ENCODE results near the gene GBX1.

DNA sequence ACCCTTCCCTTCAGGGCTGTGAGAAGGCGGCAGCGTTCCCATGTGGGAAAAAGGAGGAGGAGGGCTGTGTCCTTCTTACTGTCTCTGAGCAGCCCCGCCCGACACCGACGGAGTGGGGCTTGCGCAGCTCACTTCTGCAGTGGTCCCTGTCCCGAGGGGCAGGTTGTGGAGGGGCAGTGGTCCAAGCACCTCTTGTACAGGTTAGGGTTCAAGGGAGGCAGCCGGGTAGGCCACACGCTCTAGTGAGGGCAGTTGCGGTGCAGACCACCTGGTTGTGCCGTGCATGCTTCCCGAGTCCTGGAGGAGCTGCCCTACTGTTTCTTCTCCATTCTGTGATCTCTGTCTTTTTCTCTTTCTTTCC, 48.5 kb downstream of the GBX1 start:
- no peak for TF ChIP-seq EZH2phosphoT487 (conservative IDR thresholded peaks at IDR 0.05; ENCODE audit: low read length)
- TF ChIP-seq, protein P1, sequence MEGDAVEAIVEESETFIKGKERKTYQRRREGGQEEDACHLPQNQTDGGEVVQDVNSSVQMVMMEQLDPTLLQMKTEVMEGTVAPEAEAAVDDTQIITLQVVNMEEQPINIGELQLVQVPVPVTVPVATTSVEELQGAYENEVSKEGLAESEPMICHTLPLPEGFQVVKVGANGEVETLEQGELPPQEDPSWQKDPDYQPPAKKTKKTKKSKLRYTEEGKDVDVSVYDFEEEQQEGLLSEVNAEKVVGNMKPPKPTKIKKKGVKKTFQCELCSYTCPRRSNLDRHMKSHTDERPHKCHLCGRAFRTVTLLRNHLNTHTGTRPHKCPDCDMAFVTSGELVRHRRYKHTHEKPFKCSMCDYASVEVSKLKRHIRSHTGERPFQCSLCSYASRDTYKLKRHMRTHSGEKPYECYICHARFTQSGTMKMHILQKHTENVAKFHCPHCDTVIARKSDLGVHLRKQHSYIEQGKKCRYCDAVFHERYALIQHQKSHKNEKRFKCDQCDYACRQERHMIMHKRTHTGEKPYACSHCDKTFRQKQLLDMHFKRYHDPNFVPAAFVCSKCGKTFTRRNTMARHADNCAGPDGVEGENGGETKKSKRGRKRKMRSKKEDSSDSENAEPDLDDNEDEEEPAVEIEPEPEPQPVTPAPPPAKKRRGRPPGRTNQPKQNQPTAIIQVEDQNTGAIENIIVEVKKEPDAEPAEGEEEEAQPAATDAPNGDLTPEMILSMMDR (IDR thresholded peaks at IDR 0.05; ENCODE audit: insufficient read depth, low read length, poor library complexity, severe bottlenecking): no peak

Measured in SU-DHL-6 (cell line).